NCI-H146 treated with DMSO at 0.1 percent for 48 hours (cell line): Measurements from ENCODE around the gene LZTS2.

Experiments used
- DNase-seq: peaks from one replicate; lab custom pipeline; 2025; ENCODE audit not compliant: unreplicated experiment; lab: John Stamatoyannopoulos, UW

Gene LZTS2

GRCh38 chr10:100978901-100979195 lies 20.8 kb upstream of the LZTS2 start:
- DNase-seq, result no peak

GRCh38 chr10:100979791-100980272 lies 19.8 kb upstream of the LZTS2 start:
- DNase-seq, result no peak

- DNase-seq, result no peak
Measured at GRCh38 chr10:100980311-100980710, 19.3 kb upstream of the LZTS2 start.

GRCh38 chr10:100980711-100981110 lies 18.9 kb upstream of the LZTS2 start:
- no peak for DNase-seq

- no peak for DNase-seq
Measured at GRCh38 chr10:100981178-100981772, 18.3 kb upstream of the LZTS2 start.

GRCh38 chr10:100982916-100983830 lies 16.4 kb upstream of the LZTS2 start:
- no peak for DNase-seq

- no peak for DNase-seq
Measured at GRCh38 chr10:100983868-100984671, 15.5 kb upstream of the LZTS2 start.

GRCh38 chr10:100984672-100985177 lies 14.9 kb upstream of the LZTS2 start:
- no peak for DNase-seq

GRCh38 chr10:100985336-100985735 lies 14.3 kb upstream of the LZTS2 start:
- no peak for DNase-seq

- no peak for DNase-seq
Measured at GRCh38 chr10:100986623-100986951, 13.0 kb upstream of the LZTS2 start.

- peak; percentile 49 for DNase-seq
Measured at GRCh38 chr10:100986952-100987684, 12.5 kb upstream of the LZTS2 start, which contains the start of the genes MRPL43 and TWNK. Gene MRPL43 (minus strand): TSS chr10:100987497. CDS start chr10:100987443, 54 bp downstream. Gene TWNK (plus strand): TSS chr10:100987543. CDS start chr10:100988211, 668 bp downstream.

GRCh38 chr10:100987685-100988049 lies 11.9 kb upstream of the LZTS2 start:
- no peak for DNase-seq

- DNase-seq, result no peak
Measured at GRCh38 chr10:100988166-100988565, 11.4 kb upstream of the LZTS2 start.

- no peak for DNase-seq
Measured at GRCh38 chr10:100989088-100989487, 10.5 kb upstream of the LZTS2 start.

- no peak for DNase-seq
Measured at GRCh38 chr10:100993986-100994708, 5.5 kb upstream of the LZTS2 start.

GRCh38 chr10:100995181-100995580 lies 4.4 kb upstream of the LZTS2 start:
- no peak for DNase-seq

- DNase-seq, result peak; percentile 49
Measured at GRCh38 chr10:100996678-100997359, 2.8 kb upstream of the LZTS2 start.

- DNase-seq, result peak; percentile 72
Measured at GRCh38 chr10:100997360-100998182, 2.0 kb upstream of the LZTS2 start.
